SHP77 (cell line): Measurements from ENCODE around the gene TLR2.
A peak's percentile ranks its signal among the peaks of the same experiment; 100 is the strongest.

Source experiments
- DNase-seq, 2 experiments: peaks; one replicate each; lab custom pipeline; 2025; lab: John Stamatoyannopoulos, UW

TLR2 gene

DNA sequence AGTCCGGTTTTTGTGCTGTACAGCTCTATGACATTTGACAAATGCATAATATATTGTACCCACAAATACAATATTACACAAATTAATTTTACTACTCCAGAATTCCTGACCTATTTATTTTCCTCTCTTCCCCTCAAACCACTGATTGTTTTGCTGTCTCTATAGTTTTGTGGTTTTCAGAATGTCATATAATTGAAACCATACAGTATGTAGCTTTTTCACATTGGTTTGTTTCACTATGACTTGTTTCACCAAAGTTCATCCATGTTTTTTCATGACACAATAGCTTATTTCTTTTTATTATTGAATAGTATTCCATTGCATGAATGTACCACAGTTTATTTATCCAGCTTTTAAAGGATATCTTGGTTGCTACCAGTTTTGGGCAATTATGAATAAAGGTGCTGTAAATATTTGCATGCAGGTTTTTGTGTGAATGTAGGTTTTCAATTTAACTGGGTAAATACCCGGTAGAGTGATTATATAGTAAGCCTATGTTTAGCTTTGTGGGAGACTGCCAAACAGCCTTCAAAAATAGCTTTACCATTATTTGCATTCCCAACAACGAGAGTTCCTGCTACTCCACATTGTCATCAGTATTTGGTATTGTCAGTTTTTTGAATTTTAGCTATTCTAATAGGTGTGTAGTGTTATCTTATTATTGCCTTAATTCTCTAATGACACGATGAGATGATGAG lies 49.8 kb downstream of the TLR2 start:
- DNase-seq, result no peak

DNA sequence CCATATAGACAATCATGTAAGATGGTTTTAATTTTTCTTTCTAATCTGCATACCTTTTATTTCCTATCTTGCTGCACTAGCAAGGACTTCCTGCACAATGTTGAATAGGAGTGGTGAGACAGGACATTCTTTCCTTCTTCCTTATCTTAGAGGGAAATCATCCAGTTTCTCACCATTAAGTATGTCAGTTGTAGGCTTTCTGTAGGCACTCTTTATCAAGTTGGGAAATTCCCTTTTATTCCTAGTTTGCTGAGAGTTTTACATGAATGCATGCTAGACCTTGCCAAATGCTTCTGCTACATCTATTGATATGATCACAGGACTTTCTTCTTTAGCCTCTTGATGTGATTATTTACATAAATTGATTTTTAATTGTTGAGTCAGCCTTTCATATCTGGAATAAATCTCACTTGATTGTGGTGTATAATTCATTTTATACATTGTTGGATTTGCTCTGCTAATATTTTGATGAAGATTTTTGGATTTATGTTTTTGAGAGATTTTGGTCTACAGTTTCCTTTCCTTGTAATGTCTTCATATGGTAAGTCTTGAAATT lies 51.9 kb downstream of the TLR2 start:
- DNase-seq, result no peak

DNA sequence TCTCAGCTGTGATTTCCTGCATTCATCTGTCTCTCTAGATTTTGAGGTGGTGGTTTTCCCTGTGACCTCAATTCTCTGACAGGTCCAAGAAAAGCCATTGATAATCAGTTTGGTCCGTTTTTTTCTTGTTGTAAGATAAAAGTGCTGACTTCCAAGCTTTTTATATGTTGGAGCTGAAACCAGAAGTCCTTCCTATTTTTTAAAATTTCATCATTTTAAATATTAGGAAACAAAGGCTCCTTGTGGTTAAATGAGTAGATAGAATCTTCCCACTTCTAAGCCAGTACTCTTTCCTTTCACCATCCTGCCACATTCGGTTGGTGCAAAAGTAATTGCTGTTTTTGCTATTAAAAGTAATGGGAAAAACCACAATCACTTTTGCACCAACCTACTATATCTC lies 57.5 kb downstream of the TLR2 start:
- no peak for DNase-seq

DNA sequence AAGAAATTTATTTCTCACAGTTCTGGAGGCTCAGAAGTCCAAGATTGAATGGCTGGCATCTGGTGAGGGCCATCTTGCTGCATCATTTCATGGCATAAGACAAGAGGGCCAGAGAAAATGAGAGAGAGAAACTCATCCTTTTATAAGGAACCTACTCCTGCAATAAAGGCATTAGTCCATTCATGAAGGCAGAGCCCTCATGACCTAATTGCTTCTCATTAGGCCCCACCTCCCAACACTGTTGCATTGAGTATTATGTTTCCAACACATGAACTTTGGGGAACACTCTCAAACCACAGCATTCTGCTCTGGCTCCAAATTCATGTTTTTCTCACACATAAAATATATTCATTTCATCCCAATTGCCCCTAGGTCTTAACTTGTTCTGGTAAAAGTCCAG lies 61.6 kb downstream of the TLR2 start:
- no peak for DNase-seq

DNA sequence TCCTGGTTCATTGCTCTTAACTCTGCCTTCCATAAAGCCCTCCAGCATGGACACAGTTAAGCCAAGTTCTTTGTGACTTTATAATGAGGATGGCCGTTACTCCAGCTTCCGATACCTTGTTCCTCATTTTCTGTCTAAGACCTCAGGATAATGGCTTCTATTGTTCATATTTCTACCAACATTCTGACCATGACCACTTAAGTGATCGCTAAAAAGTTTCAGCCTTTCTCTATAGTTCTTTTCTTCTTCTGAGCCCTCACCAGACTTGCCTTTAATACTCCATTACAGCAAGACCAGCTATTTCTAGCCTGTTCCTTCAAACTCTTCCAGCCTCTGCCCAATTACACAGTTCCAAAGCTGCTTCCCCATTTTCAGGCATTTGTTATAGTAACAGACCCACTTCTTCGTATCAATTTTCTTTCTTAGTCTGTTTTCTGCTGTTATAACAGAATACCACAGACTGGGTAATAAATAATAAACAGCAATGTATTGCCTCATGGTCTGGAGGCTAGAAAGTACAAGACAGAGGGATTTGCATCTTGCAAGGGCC lies 63.4 kb downstream of the TLR2 start:
- DNase-seq, result no peak

DNA sequence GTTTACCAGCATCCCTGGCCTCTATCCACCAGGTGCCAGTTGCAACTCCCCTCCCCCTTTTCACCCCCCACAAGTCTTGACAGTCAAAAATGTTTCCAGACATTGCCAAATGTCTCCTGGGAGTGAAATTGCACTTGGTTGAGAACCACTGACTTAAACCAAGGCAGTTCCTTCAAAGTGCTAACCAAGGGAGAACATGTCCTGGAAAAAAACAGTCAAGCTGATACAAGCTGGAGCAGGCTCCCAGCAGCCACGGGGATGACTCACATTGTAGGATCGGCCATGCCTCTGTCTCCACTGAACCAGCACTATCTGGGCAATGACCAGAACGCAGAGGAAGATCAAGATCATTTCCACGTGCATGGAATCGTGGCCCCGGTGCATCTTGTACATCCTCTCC lies 64.3 kb downstream of the TLR2 start:
- no peak for DNase-seq

DNA sequence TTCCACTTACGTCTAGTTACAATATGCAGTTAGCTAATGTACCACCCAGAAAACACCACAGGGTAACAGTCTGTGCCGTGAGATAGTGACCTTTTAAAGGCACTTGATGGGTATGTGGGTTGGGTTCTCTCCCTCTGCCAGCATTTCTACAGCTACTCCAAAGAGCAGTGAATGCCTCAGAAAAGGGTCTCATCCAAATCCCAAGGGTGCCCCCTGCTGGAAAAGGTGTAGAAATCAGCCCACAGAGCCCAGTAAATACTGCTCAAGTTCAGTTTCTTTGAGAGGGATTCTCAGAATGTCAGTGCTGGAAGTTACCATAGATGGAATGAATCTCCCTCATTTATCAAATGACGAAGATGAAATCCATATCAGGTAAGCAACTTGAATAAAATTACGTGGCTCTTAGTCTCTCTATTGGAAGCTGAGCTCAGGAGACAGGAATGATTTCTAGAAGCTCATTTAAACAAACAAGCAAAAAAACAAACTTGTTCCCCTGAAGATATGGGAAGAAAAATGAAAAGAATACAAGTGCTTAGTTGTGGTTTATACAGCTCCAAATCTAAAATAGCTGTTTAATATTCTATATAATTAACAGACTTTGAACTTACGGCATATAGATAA lies 66.2 kb downstream of the TLR2 start:
- DNase-seq, result peak; percentile 41 to 59

DNA sequence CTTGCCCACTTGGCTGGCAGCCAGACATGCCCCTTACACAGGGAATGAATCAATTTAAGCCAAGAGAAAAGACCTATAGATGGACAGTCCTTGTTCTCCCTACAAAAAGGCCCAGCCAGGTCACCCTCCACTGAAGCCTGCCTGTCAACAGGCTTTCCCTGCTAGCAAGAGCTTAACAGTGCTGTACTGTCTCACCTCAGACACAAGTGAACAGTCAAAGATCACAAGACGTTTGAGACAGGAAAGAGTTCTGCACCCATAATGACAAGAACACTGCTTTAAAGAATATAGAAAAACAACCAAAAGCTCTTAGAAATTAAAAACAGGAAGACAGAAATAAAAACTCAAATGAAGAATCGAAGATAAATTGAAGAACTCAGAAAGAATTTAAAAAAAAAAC lies 71.1 kb downstream of the TLR2 start:
- no peak for DNase-seq
